BE2C (cell line): Measurements from ENCODE around the gene ZNF227.
"Not testable (repeated sequence)": the region's sequence is repeated elsewhere in the genome, so short reads cannot be mapped to it uniquely, and the experiment has no call there.

Experiments
- DNase-seq: peaks from one replicate; pipeline ENCODE4 v3.0.0-alpha.2; 2020
- H3K27me3 ChIP-seq: fragments of 250-450 bp; sonication (Bioruptor Pico); 2 replicates; pipeline ENCODE4 v1.5.1; 2020; ENCODE audit warnings: mild to moderate bottlenecking
- H3K36me3 ChIP-seq: fragments of 250-450 bp; sonication (Bioruptor Pico); 2 replicates; pipeline ENCODE4 v1.5.1; 2020; ENCODE audit warnings: mild to moderate bottlenecking
- H3K4me1 ChIP-seq: fragments of 250-450 bp; sonication (Bioruptor Pico); 2 replicates; pipeline ENCODE4 v1.5.1; 2020
- H3K4me3 ChIP-seq: 2 replicates; pipeline ENCODE4 v1.5.1; 2011; ENCODE audit warnings: low read depth, low read length
- H3K9me3 ChIP-seq: fragments of 250-450 bp; sonication (Bioruptor Pico); 2 replicates; pipeline ENCODE4 v1.5.1; 2020
- CTCF ChIP-seq: IDR thresholded peaks from 2 replicates; pipeline ENCODE4 v1.5.1; 2012; ENCODE audit warnings: mild to moderate bottlenecking, low read depth, low read length

ZNF227 gene

GRCh38 chr19:44202974-44203373, 9.4 kb upstream of the ZNF227 start:
- TF ChIP-seq CTCF = no peak
- Histone ChIP-seq H3K36me3 (no peaks in the 10 kb centered on the region), H3K4me1 (no peaks in the 10 kb centered on the region), H3K9me3 (no peaks in the 10 kb centered on the region), H3K4me3 (no peak overlapping the region), H3K27me3 (no peaks in the 10 kb centered on the region)
- DNase-seq = no peak

DNA sequence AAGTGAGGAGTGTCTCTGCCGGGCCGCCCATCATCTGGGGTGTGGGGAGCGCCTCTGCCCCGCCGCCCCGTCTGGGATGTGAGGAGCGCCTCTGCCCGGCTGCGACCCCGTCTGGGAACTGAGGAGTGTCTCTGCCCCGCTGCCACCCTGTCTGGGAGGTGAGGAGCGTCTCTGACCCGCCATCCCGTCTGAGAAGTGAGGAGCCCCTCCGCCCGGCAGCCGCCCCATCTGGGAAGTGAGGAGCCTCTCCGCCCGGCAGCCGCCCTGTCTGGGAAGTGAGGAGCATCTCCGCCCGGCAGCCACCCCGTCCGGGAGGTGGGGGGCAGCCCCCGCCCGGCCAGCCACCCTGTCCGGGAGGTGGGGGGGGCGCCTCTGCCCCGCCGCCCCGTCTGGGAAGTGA, 8.5 kb upstream of the ZNF227 start:
- not testable (repeated sequence) for H3K27me3 ChIP-seq, H3K4me3 ChIP-seq, H3K9me3 ChIP-seq, H3K4me1 ChIP-seq, H3K36me3 ChIP-seq, DNase-seq

DNA sequence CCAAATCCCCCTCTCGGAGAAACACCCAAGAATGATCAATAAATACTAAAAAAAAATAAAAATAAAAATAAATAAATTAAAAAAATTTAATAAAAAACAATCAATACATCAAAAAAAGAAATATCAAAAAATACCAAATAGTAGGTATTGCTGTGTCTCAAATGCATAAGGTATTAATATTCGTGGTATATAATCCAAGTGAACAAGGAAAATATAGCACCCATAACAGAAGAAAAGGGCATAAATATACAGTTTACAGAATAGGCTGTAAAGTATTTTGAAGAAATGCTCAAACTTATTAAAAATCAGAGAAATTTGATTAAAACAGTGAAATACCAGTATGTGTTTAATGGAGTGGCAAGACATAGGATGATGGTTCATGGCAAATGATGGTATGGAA, 7.6 kb upstream of the ZNF227 start:
- no peaks in the 10 kb centered on the region for H3K9me3 ChIP-seq
- H3K4me3 ChIP-seq = no peak overlapping the region
- no peaks in the 10 kb centered on the region for H3K4me1 ChIP-seq
- DNase-seq = no peak
- no peaks in the 10 kb centered on the region for H3K36me3 ChIP-seq
- H3K27me3 ChIP-seq = no peaks in the 10 kb centered on the region
- no peak for TF ChIP-seq CTCF

- Histone ChIP-seq H3K9me3 (no peaks in the 10 kb centered on the region), H3K27me3 (no peaks in the 10 kb centered on the region), H3K4me3 (peak overlapping the region; percentile 73), H3K4me1 (no peaks in the 10 kb centered on the region), H3K36me3 (no peaks in the 10 kb centered on the region)
- DNase-seq = peak; percentile 96
- no peak for TF ChIP-seq CTCF
Observed at GRCh38 chr19:44207126-44207803, 5.1 kb upstream of the ZNF227 start.

DNA sequence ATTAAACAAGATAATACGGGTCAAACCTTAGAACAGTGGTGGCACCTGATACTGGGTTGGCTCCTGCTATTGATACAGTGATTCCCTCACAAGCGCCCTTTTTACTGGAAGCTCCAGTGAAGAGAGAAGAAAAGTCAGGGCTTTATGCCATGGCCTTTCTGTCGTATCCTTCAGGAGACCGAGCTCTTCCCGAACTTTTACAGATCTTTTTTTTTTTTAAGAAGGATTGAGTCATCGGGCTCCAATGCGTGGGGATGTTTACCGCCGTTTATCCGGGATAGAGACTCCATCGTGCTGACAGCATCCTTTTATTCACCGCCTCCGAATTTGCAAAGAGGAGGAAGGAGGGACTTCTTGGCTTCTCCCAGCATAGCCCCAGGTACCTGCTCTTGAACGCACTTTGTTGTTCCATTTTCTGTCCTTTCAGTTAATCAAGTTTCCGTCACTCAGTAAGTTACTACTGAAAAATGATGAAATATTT, 574 bp downstream of the ZNF227 start:
- H3K27me3 ChIP-seq = no peaks in the 10 kb centered on the region
- H3K4me1 ChIP-seq = no peaks in the 10 kb centered on the region
- peak overlapping the region; percentile 99 for H3K4me3 ChIP-seq
- H3K36me3 ChIP-seq = peaks cover 8% of the 10 kb centered on the region
- TF ChIP-seq CTCF = no peak
- no peaks in the 10 kb centered on the region for H3K9me3 ChIP-seq
- DNase-seq = no peak

DNA sequence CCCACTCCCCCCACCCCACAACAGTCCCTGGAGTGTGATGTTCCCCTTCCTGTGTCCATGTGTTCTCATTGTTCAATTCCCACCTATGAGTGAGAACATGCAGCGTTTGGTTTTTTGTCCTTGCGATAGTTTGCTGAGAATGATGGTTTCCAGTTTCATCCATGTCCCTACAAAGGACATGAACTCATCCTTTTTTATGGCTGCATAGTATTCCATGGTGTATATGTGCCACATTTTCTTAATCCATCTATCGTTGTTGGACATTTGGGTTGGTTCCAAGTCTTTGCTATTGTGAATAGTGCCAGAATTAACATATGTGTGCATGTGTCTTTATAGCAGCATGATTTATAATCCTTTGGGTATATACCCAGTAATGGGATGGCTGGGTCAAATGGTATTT, 7.6 kb downstream of the ZNF227 start:
- H3K4me1 ChIP-seq, DNase-seq, H3K9me3 ChIP-seq, H3K27me3 ChIP-seq, H3K4me3 ChIP-seq: not testable (repeated sequence)
- H3K36me3 ChIP-seq = peaks cover 15% of the 10 kb centered on the region

GRCh38 chr19:44220761-44221160, 8.4 kb downstream of the ZNF227 start:
- not testable (repeated sequence) for H3K27me3 ChIP-seq, H3K4me3 ChIP-seq, H3K4me1 ChIP-seq, H3K9me3 ChIP-seq, DNase-seq
- peaks cover 15% of the 10 kb centered on the region for H3K36me3 ChIP-seq

- H3K9me3 ChIP-seq, H3K4me3 ChIP-seq, DNase-seq, H3K4me1 ChIP-seq, H3K27me3 ChIP-seq: not testable (repeated sequence)
- H3K36me3 ChIP-seq = peaks cover 13% of the 10 kb centered on the region
Observed at GRCh38 chr19:44221291-44221690, 9.0 kb downstream of the ZNF227 start.
